ENCODE measurements around the gene PEAK1. TPM values are rescaled to one million over a fixed set of nuclear protein-coding genes. Genes with fewer than 3 reads are reported as not detected.
A peak's percentile ranks its signal among the peaks of the same experiment; 100 is the strongest.

The PEAK1 gene
- total and polyA plus RNA-seq, 10 of the 15 experiments (the other 5 are each of a cell fraction or from before 2014, with no cell fraction given) = 0.62 to 24.2 (median 11.2) TPM

DNA sequence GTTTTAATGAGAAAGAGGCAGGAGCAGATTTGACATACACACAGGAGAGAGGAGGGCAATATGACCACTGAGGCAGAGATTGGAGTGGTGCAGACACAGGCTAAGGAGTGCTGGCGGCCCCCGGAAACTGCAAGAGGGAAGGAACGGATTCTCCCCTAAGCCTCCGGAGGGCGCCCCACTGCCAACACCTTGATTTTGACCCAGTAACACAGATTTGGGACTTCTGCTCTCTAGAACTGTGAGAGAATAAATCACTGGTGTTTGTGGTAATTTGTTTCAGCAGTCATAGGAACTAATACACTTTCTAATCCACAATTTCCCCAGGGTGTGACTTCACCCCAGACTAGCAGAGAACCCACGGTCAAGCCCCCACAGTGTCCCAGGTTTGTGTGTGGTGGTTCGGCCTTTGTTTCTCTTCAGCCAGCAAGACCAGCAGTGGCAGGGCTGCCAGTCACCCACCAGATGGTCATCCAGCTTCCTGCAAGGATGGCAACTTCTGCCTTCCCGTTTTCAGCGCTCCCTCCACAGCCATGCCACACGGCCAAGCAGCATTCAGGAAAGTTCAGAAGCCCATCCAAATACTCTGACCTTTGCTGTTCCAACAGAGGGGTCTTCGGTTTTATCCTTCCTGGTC is 325.4 kb downstream of the PEAK1 start:
- BruUV-seq (replicated peaks) = no TSS peak
- in situ Hi-C loops (cut with MboI) (no loop called here), intact Hi-C loops (cut with micrococcal nuclease; ENCODE audit: unreplicated experiment) (no loop called here)
- Histone ChIP-seq H3K4me3 (no peak overlapping the region), H3K36me3 (ENCODE audit: control insufficient read depth in 2 of 2, insufficient read depth in 2 of 2, low read length in 1 of 2) (no peaks in the 10 kb centered on the region; a peak in 1 of 4 replicates), H3K4me2 (ENCODE audit: control insufficient read depth, insufficient read depth) (no peak overlapping the region), H3K4me1 (ENCODE audit: control insufficient read depth, insufficient read depth, low read length) (no peaks in the 10 kb centered on the region), H3K27ac (ENCODE audit: control insufficient read depth, insufficient read depth) (no peak overlapping the region), H3K9me3 (replicated peaks; ENCODE audit: control insufficient read depth, insufficient read depth, low read length) (no peaks in the 10 kb centered on the region), H3K27me3 (replicated peaks in 1 of 2; ENCODE audit: control insufficient read depth in 2 of 2, insufficient read depth in 2 of 2, low read length in 1 of 2) (no peaks in the 10 kb centered on the region), H3K79me2 (ENCODE audit: control insufficient read depth, insufficient read depth, low read length) (no peaks in the 10 kb centered on the region), H4K20me1 (ENCODE audit: control insufficient read depth, insufficient read depth) (no peaks in the 10 kb centered on the region), H2AFZ (ENCODE audit: control insufficient read depth, low read depth, low read length) (no peak overlapping the region), H3K9ac (ENCODE audit: control insufficient read depth, insufficient read depth, low read length) (no peak overlapping the region)
- no peak for DNase-seq (ENCODE audit: low read depth, low spot score)
- TF ChIP-seq KAT2A (conservative IDR thresholded peaks at IDR 0.05; ENCODE audit: control insufficient read depth, low read depth, low read length) (no peak), CTCF (IDR thresholded peaks at IDR 0.05 in 2 of 3, conservative IDR thresholded peaks at IDR 0.05 in 1 of 3; ENCODE audit: control insufficient read depth in 2 of 3, extremely low read depth in 1 of 3, insufficient read depth in 1 of 3, low read depth in 3 of 3, low read length in 3 of 3) (0 out of 6 replicates have a peak, but pooled peaks of 1 of the 3 experiments have one; percentile 5)
- RAD21 ChIA-PET (ENCODE audit: unreplicated experiment) = interaction anchor here (1.0 kb wide), 2 partner anchors 8 to 121 kb away, joined by 3 to 4 read pairs; no protein-coding TSS in a partner anchor
- CTCF ChIA-PET = interaction anchor here (1.1 to 2.3 kb wide), 4 partner anchors 13 to 449 kb away, joined by 4 to 10 read pairs (median 6); no protein-coding TSS in a partner anchor
- POLR2A ChIA-PET = interaction anchor here (0.6 kb wide), 1 partner anchor 342 kb away, joined by 4 read pairs; no protein-coding TSS in a partner anchor
- FAIRE-seq = no peak
- SMC1A ChIA-PET (ENCODE audit: uncharacterized antibody, unreplicated experiment) = interaction anchor here (0.6 to 1.0 kb wide), 2 partner anchors 11 to 110 kb away, joined by 3 read pairs; no protein-coding TSS in a partner anchor
- ATAC-seq = no peak
- 75% methylated on average over 10 of the region's 11 CpGs for WGBS (ENCODE audit: insufficient coverage, insufficient replicate concordance, low lambda C conversion rate, missing lambda C conversion rate)

GRCh38 chr15:77093436-77093835 is 326.5 kb downstream of the PEAK1 start:
- Histone ChIP-seq H3K4me2 (ENCODE audit: control insufficient read depth, insufficient read depth) (no peak overlapping the region), H3K27ac (ENCODE audit: control insufficient read depth, insufficient read depth) (no peak overlapping the region), H2AFZ (ENCODE audit: control insufficient read depth, low read depth, low read length) (no peak overlapping the region), H3K4me1 (ENCODE audit: control insufficient read depth, insufficient read depth, low read length) (no peaks in the 10 kb centered on the region), H3K36me3 (ENCODE audit: control insufficient read depth in 2 of 2, insufficient read depth in 2 of 2, low read length in 1 of 2) (no peaks in the 10 kb centered on the region; a peak in 1 of 4 replicates), H3K79me2 (ENCODE audit: control insufficient read depth, insufficient read depth, low read length) (no peaks in the 10 kb centered on the region), H3K27me3 (replicated peaks in 1 of 2; ENCODE audit: control insufficient read depth in 2 of 2, insufficient read depth in 2 of 2, low read length in 1 of 2) (no peaks in the 10 kb centered on the region), H3K9me3 (replicated peaks; ENCODE audit: control insufficient read depth, insufficient read depth, low read length) (no peaks in the 10 kb centered on the region), H3K4me3 (no peak overlapping the region), H4K20me1 (ENCODE audit: control insufficient read depth, insufficient read depth) (no peaks in the 10 kb centered on the region), H3K9ac (ENCODE audit: control insufficient read depth, insufficient read depth, low read length) (no peak overlapping the region)
- DNase-seq (ENCODE audit: low read depth, low spot score) (no peak), FAIRE-seq (no peak), ATAC-seq (no peak)
- ChIA-PET POLR2A (no interaction called here), RAD21 (ENCODE audit: unreplicated experiment) (interaction anchor here (0.7 to 1.0 kb wide), 4 partner anchors 9 to 120 kb away, joined by 3 to 4 read pairs (median 4); no protein-coding TSS in a partner anchor), SMC1A (ENCODE audit: uncharacterized antibody, unreplicated experiment) (interaction anchor here (0.7 to 1.3 kb wide), 6 partner anchors 8 to 451 kb away, joined by 3 to 4 read pairs (median 3); no protein-coding TSS in a partner anchor), CTCF (interaction anchor here (0.9 to 2.3 kb wide), 5 partner anchors 25 to 450 kb away, joined by 3 to 8 read pairs (median 3); no protein-coding TSS in a partner anchor)
- 100% methylated on average over 1 of the region's 1 CpG for WGBS (ENCODE audit: insufficient coverage, insufficient replicate concordance, low lambda C conversion rate, missing lambda C conversion rate)
- TF ChIP-seq ZNF384 (IDR thresholded peaks at IDR 0.05; ENCODE audit: borderline replicate concordance, low read depth, low read length) (no peak), SPI1 (IDR thresholded peaks at IDR 0.05; ENCODE audit: borderline replicate concordance, insufficient read depth, low read depth, low read length) (no peak), RELA (IDR thresholded peaks at IDR 0.05; ENCODE audit: borderline replicate concordance, partially characterized antibody) (no peak)
- TF ChIP-seq, protein P1, sequence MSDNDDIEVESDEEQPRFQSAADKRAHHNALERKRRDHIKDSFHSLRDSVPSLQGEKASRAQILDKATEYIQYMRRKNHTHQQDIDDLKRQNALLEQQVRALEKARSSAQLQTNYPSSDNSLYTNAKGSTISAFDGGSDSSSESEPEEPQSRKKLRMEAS (IDR thresholded peaks at IDR 0.05; ENCODE audit: low read depth, low read length) = no peak
- in situ Hi-C loops (cut with MboI) = no loop called here
- BruUV-seq (replicated peaks) = no TSS peak
- intact Hi-C loops (cut with micrococcal nuclease; ENCODE audit: unreplicated experiment) = no loop called here

Measured in GM12878 (cell line).